ENCODE data around the gene MED23. TPM values are rescaled to one million over a fixed set of nuclear protein-coding genes. Genes with fewer than 3 reads are reported as not detected.
A peak's percentile ranks its signal among the peaks of the same experiment; 100 is the strongest.

Gene MED23
- total and polyA plus RNA-seq, 9 of the 15 experiments (the other 6 are each of a cell fraction or from before 2014, with no cell fraction given), result 13.7 to 61.2 (median 27.2) TPM

DNA sequence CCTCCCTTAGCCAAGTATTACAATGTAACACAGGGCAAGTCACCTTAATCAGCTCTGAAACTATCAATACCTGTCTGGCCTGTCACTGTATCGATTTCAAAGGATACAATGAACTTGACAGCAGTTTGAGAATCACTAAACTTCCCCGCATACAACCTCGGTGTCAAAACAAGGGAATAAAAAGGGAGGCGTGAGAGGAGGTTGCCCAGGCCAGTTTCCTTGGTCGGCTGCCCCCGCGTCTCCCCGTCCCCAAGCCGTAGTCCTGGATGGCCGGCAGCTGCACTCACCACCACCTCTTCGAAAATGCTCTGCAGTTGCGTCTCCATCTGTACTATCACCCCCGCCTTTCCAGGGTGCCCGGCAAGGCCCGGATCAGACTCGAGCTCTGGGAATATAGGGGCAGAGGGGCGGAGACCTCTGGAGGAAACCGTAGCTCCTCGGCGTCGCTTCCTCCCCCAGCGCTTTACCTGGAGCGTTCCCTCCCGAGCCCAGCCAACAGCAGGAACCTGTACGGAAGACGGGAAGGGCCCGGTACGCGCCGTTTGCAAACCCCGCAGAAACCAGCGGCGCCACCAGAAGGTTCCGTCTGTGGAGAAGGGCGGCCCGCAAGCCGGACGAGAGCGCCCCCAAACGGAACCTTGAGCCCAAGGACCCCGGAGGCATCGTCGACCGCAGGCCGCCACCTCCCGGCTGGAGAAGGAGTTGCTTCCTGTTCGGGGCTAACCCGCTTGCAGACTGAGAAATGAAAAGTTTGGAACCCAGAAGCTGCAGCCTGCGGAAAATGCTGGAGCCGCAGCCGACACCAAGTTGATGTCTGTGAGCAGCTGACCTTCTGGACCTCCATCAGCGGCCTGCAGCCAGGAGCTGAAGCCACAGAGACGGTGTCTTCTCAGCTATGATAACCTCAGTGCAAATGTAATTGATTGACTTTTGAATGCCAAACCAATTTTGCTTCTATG, at the start of gene MED23 (continued):
- TF ChIP-seq, protein P1, sequence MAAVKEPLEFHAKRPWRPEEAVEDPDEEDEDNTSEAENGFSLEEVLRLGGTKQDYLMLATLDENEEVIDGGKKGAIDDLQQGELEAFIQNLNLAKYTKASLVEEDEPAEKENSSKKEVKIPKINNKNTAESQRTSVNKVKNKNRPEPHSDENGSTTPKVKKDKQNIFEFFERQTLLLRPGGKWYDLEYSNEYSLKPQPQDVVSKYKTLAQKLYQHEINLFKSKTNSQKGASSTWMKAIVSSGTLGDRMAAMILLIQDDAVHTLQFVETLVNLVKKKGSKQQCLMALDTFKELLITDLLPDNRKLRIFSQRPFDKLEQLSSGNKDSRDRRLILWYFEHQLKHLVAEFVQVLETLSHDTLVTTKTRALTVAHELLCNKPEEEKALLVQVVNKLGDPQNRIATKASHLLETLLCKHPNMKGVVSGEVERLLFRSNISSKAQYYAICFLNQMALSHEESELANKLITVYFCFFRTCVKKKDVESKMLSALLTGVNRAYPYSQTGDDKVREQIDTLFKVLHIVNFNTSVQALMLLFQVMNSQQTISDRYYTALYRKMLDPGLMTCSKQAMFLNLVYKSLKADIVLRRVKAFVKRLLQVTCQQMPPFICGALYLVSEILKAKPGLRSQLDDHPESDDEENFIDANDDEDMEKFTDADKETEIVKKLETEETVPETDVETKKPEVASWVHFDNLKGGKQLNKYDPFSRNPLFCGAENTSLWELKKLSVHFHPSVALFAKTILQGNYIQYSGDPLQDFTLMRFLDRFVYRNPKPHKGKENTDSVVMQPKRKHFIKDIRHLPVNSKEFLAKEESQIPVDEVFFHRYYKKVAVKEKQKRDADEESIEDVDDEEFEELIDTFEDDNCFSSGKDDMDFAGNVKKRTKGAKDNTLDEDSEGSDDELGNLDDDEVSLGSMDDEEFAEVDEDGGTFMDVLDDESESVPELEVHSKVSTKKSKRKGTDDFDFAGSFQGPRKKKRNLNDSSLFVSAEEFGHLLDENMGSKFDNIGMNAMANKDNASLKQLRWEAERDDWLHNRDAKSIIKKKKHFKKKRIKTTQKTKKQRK (IDR thresholded peaks at IDR 0.05; ENCODE audit: borderline replicate concordance, low read depth, low read length), result peak; percentile 55; the same call in 1 of the 2 replicates
- TF ChIP-seq ZKSCAN8 (CRISPR knock-in tag; IDR thresholded peaks at IDR 0.05) (no peak), ZNF232 (CRISPR knock-in tag; IDR thresholded peaks at IDR 0.05) (peak; percentile 74; the same call in 1 of the 2 replicates), POLR2A (conservative IDR thresholded peaks at IDR 0.05) (peak; percentile 89), ZBTB17 (CRISPR knock-in tag; IDR thresholded peaks at IDR 0.05) (peak; percentile 76; the same call in 1 of the 2 replicates)
- TF ChIP-seq, protein P2, sequence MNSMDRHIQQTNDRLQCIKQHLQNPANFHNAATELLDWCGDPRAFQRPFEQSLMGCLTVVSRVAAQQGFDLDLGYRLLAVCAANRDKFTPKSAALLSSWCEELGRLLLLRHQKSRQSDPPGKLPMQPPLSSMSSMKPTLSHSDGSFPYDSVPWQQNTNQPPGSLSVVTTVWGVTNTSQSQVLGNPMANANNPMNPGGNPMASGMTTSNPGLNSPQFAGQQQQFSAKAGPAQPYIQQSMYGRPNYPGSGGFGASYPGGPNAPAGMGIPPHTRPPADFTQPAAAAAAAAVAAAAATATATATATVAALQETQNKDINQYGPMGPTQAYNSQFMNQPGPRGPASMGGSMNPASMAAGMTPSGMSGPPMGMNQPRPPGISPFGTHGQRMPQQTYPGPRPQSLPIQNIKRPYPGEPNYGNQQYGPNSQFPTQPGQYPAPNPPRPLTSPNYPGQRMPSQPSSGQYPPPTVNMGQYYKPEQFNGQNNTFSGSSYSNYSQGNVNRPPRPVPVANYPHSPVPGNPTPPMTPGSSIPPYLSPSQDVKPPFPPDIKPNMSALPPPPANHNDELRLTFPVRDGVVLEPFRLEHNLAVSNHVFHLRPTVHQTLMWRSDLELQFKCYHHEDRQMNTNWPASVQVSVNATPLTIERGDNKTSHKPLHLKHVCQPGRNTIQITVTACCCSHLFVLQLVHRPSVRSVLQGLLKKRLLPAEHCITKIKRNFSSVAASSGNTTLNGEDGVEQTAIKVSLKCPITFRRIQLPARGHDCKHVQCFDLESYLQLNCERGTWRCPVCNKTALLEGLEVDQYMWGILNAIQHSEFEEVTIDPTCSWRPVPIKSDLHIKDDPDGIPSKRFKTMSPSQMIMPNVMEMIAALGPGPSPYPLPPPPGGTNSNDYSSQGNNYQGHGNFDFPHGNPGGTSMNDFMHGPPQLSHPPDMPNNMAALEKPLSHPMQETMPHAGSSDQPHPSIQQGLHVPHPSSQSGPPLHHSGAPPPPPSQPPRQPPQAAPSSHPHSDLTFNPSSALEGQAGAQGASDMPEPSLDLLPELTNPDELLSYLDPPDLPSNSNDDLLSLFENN (IDR thresholded peaks at IDR 0.05; ENCODE audit: low read depth in 2 of 2, low read length in 2 of 2), result peak in 1 of 2 experiments; percentile 73; a peak in 1 of 4 replicates
- TF ChIP-seq, protein P3, sequence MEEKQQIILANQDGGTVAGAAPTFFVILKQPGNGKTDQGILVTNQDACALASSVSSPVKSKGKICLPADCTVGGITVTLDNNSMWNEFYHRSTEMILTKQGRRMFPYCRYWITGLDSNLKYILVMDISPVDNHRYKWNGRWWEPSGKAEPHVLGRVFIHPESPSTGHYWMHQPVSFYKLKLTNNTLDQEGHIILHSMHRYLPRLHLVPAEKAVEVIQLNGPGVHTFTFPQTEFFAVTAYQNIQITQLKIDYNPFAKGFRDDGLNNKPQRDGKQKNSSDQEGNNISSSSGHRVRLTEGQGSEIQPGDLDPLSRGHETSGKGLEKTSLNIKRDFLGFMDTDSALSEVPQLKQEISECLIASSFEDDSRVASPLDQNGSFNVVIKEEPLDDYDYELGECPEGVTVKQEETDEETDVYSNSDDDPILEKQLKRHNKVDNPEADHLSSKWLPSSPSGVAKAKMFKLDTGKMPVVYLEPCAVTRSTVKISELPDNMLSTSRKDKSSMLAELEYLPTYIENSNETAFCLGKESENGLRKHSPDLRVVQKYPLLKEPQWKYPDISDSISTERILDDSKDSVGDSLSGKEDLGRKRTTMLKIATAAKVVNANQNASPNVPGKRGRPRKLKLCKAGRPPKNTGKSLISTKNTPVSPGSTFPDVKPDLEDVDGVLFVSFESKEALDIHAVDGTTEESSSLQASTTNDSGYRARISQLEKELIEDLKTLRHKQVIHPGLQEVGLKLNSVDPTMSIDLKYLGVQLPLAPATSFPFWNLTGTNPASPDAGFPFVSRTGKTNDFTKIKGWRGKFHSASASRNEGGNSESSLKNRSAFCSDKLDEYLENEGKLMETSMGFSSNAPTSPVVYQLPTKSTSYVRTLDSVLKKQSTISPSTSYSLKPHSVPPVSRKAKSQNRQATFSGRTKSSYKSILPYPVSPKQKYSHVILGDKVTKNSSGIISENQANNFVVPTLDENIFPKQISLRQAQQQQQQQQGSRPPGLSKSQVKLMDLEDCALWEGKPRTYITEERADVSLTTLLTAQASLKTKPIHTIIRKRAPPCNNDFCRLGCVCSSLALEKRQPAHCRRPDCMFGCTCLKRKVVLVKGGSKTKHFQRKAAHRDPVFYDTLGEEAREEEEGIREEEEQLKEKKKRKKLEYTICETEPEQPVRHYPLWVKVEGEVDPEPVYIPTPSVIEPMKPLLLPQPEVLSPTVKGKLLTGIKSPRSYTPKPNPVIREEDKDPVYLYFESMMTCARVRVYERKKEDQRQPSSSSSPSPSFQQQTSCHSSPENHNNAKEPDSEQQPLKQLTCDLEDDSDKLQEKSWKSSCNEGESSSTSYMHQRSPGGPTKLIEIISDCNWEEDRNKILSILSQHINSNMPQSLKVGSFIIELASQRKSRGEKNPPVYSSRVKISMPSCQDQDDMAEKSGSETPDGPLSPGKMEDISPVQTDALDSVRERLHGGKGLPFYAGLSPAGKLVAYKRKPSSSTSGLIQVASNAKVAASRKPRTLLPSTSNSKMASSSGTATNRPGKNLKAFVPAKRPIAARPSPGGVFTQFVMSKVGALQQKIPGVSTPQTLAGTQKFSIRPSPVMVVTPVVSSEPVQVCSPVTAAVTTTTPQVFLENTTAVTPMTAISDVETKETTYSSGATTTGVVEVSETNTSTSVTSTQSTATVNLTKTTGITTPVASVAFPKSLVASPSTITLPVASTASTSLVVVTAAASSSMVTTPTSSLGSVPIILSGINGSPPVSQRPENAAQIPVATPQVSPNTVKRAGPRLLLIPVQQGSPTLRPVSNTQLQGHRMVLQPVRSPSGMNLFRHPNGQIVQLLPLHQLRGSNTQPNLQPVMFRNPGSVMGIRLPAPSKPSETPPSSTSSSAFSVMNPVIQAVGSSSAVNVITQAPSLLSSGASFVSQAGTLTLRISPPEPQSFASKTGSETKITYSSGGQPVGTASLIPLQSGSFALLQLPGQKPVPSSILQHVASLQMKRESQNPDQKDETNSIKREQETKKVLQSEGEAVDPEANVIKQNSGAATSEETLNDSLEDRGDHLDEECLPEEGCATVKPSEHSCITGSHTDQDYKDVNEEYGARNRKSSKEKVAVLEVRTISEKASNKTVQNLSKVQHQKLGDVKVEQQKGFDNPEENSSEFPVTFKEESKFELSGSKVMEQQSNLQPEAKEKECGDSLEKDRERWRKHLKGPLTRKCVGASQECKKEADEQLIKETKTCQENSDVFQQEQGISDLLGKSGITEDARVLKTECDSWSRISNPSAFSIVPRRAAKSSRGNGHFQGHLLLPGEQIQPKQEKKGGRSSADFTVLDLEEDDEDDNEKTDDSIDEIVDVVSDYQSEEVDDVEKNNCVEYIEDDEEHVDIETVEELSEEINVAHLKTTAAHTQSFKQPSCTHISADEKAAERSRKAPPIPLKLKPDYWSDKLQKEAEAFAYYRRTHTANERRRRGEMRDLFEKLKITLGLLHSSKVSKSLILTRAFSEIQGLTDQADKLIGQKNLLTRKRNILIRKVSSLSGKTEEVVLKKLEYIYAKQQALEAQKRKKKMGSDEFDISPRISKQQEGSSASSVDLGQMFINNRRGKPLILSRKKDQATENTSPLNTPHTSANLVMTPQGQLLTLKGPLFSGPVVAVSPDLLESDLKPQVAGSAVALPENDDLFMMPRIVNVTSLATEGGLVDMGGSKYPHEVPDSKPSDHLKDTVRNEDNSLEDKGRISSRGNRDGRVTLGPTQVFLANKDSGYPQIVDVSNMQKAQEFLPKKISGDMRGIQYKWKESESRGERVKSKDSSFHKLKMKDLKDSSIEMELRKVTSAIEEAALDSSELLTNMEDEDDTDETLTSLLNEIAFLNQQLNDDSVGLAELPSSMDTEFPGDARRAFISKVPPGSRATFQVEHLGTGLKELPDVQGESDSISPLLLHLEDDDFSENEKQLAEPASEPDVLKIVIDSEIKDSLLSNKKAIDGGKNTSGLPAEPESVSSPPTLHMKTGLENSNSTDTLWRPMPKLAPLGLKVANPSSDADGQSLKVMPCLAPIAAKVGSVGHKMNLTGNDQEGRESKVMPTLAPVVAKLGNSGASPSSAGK (IDR thresholded peaks at IDR 0.05), result no peak
